ENCODE measurements around the gene HSDL2.

DNA sequence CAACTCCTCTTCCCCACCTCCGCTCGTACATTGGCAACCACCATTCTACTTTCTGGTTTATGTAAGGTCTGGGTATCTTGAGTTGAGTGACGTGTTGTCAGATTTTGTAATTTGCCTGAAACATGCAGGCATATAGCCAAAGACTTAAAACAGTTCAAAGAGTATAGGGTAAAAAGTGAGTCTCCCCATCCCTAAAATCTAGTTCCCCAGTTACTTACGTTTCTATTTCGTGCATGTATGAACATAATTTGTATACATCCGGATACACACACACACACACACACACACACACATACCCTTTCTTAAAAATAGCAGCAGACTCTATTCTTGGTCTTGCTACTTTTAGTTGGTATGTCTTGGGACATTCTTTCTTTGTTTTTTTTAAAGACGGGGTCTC lies 915 bp downstream of the HSDL2 start:
- TF ChIP-seq EZH2 (IDR thresholded peaks at IDR 0.05), result no peak
- no peak for TF ChIP-seq POLR2AphosphoS5 (IDR thresholded peaks at IDR 0.05; ENCODE audit: borderline replicate concordance, low read depth, low read length)
- no peak for TF ChIP-seq FOXP2 (optimal IDR thresholded peaks at IDR 0.05; ENCODE audit: control extremely low read depth, extremely low read length, insufficient read depth)

Measured in SK-N-MC (cell line).